Amniotic stem cell (primary cell): ENCODE results near the gene EMILIN3.
"Not testable (repeated sequence)": the region's sequence is repeated elsewhere in the genome, so short reads cannot be mapped to it uniquely, and the experiment has no call there.

ENCODE experiments used
- DNase-seq: peaks from one replicate; lab custom pipeline; 2025; lab: John Stamatoyannopoulos, UW

The EMILIN3 gene

GRCh38 chr20:41316602-41317545 lies 49.7 kb downstream of the EMILIN3 start:
- DNase-seq = peak; percentile 69

- no peak for DNase-seq
These were observed 50.6 kb downstream of the EMILIN3 start for GRCh38 chr20:41316051-41316450.

GRCh38 chr20:41314386-41314785 lies 52.2 kb downstream of the EMILIN3 start:
- no peak for DNase-seq

GRCh38 chr20:41312009-41312408 lies 54.6 kb downstream of the EMILIN3 start:
- DNase-seq = not testable (repeated sequence)
